Measurements from ENCODE around the gene LIMCH1.

LIMCH1 gene

GRCh38 chr4:41602113-41602512 lies 64.2 kb downstream of the LIMCH1 start:
- no peak overlapping the region for H3K4me3 ChIP-seq (ENCODE audit: low read depth, low read length)
- no peak for DNase-seq (ENCODE audit: low read depth, low spot score)
- no peak for TF ChIP-seq CTCF (IDR thresholded peaks at IDR 0.05; ENCODE audit: low read depth, low read length)
- in situ Hi-C loops (cut with HindIII; ENCODE audit: low sequenced_read_pairs) = no loop called here

- TF ChIP-seq CTCF (IDR thresholded peaks at IDR 0.05; ENCODE audit: low read depth, low read length) = no peak
- in situ Hi-C loops (cut with HindIII; ENCODE audit: low sequenced_read_pairs) = no loop called here
- DNase-seq (ENCODE audit: low read depth, low spot score) = no peak
- no peak overlapping the region for H3K4me3 ChIP-seq (ENCODE audit: low read depth, low read length)
Measured at GRCh38 chr4:41602886-41603498, 65.0 kb downstream of the LIMCH1 start.

- in situ Hi-C loops (cut with HindIII; ENCODE audit: low sequenced_read_pairs) = no loop called here
- TF ChIP-seq CTCF (IDR thresholded peaks at IDR 0.05; ENCODE audit: low read depth, low read length) = no peak
Measured at GRCh38 chr4:41609851-41610250, 71.9 kb downstream of the LIMCH1 start.

GRCh38 chr4:41610474-41610873 lies 72.5 kb downstream of the LIMCH1 start:
- no peak for TF ChIP-seq CTCF (IDR thresholded peaks at IDR 0.05; ENCODE audit: low read depth, low read length)
- in situ Hi-C loops (cut with HindIII; ENCODE audit: low sequenced_read_pairs) = no loop called here
- DNase-seq (ENCODE audit: low read depth, low spot score) = no peak
- no peak overlapping the region for H3K4me3 ChIP-seq (ENCODE audit: low read depth, low read length)

More at GRCh38 chr4:41609851-41610250, 71.9 kb downstream of the LIMCH1 start:
- DNase-seq (ENCODE audit: low read depth, low spot score) = no peak
- H3K4me3 ChIP-seq (ENCODE audit: low read depth, low read length) = no peak overlapping the region

GRCh38 chr4:41611124-41611838 lies 73.3 kb downstream of the LIMCH1 start:
- no peak for TF ChIP-seq CTCF (IDR thresholded peaks at IDR 0.05; ENCODE audit: low read depth, low read length)
- no peak overlapping the region for H3K4me3 ChIP-seq (ENCODE audit: low read depth, low read length)
- DNase-seq (ENCODE audit: low read depth, low spot score) = no peak
- in situ Hi-C loops (cut with HindIII; ENCODE audit: low sequenced_read_pairs) = no loop called here

- in situ Hi-C loops (cut with HindIII; ENCODE audit: low sequenced_read_pairs) = no loop called here
- TF ChIP-seq CTCF (IDR thresholded peaks at IDR 0.05; ENCODE audit: low read depth, low read length) = no peak
- DNase-seq (ENCODE audit: low read depth, low spot score) = peak; percentile 70
- no peak overlapping the region for H3K4me3 ChIP-seq (ENCODE audit: low read depth, low read length)
Measured at GRCh38 chr4:41611881-41612871, 74.2 kb downstream of the LIMCH1 start.
